GM18502 (cell line): Measurements from ENCODE around the gene FGD3.
"Not testable (repeated sequence)": the region's sequence is repeated elsewhere in the genome, so short reads cannot be mapped to it uniquely, and the experiment has no call there.

Source experiments
- ATAC-seq: cut with Tn5 transposase; IDR thresholded peaks from one replicate; pipeline ENCODE4 v1.9.1; 2021; ENCODE audit warnings: mild to moderate bottlenecking; ENCODE audit not compliant: unreplicated experiment, poor library complexity

FGD3 gene

DNA sequence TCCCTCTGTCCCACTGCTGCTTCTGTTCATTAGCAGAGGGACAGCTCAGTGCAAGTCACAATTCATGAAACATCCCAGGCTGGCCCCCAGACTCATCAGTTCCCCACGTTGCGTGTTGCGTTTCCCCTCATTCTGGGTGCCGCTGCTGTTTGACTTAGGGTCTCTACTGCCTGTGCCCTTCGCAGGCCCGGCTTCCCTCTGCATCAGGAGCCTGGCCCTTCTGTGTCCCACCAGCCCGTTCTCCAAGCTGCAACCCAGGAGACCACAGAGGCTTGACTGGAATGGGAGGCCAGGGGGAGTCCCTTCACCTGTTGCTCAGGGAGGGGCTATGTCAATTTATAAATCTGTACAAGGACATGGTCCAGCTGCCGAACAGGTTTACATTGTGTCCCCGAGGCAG is 57.2 kb downstream of the FGD3 start:
- no peak for ATAC-seq

DNA sequence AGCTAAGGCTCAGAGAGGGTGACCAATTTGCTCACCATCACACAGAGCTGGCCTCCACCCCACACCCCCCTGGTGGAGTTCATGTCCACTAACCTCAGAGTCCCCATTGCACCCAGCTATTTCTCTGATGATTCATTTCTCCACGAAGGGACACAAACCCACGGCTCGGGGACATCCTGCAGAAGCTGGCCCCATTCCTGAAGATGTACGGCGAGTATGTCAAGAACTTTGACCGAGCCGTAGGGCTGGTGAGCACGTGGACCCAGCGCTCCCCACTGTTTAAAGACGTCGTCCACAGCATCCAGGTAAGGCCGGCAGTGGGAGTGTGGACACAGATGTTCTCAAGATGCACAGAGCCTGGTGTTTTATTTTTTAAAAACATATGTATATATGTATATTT is 58.6 kb downstream of the FGD3 start:
- no peak for ATAC-seq

DNA sequence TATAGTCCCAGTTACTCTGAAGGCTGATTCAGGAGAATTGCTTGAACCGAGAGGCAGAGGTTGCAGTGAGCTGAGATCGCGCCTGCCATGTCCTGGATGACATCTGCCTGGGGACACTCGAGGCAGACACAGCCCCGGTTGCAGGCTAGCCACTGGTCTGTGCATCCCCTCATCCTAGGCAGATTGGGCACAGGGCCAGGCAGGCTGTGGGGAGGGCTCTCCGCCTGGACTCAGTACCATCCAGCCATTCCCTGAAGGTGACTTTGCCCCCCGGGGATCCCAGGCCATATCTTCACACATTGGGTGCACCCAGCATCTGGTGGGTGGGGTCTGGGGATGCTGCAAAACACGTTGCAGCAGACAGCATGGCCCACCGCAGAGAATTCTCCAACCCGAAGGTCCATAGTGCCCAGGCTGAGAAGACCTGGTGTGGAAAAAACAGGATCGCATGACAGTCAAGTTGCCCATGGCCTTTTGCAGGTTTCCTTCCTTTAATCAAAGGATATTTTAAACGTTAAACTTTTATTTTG is 60.3 kb downstream of the FGD3 start:
- no peak for ATAC-seq

DNA sequence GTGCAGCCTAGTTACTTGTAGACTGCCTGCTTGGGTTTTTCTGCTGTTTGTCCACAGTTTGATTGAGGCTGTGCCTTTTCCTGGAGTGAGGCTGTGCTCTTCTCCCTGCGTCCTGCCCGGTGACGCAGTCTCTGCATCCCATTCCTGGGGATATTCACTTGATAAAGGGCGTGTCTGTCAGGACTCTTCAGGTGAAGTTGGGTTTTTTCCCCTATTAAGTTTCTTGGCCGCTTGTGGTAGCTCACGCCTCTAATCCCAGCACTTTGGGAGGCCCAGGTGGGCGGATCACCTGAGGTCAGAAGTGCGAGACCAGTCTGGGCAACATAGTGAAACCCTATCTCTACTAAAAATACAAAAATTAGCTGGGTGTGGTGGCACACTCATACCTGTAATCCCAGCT is 61.1 kb downstream of the FGD3 start:
- ATAC-seq, result no peak

DNA sequence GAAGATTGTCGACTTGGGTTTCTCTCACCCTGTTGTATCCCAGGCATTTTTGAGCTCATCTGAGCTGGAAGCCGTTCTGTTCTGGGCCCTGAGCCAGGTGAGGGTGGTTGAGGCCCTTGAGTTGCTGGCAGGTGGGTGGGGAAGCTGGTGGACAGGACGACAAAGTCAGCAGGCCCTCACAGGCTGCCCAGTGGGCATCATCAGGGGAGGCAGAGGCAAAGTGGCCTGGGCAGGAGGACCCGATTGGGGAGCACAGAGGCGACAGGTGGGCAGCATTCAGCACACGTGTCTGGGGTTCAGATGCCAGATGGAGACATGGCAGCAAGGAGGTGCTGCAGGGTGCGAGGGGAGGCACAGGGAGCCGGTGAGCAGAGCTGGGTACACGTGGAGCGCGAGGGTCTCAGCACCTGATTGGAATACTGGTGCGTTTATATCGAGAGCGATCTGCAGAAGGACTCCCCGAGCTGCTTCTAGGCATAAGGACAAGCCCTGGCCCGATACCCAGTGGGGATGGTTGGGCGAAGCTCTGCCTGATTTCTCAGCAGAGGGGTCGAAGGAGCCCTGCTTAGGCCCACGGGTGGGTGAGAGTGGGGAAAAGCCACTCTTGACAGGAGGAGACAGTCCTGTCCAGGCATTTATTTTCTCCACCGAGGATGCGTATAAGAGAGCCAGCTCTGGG is 62.2 kb downstream of the FGD3 start:
- ATAC-seq, result no peak

DNA sequence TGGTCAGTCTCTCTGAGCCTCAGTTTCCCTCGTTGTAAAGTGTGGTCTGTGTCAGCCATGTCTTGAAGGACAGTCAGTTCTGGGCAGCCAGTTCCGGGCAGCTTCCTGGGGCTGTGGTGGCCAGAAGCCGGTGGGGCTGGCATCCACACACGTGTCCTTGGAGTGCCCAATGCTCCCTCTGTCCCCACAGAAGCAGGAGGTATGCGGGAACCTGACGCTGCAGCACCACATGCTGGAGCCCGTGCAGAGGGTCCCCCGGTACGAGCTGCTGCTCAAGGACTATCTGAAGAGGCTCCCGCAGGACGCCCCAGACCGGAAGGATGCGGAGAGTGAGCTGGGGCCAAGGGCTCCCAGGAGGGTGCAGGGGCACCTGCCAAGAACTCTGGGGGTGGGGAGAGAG is 62.7 kb downstream of the FGD3 start:
- ATAC-seq, result no peak

DNA sequence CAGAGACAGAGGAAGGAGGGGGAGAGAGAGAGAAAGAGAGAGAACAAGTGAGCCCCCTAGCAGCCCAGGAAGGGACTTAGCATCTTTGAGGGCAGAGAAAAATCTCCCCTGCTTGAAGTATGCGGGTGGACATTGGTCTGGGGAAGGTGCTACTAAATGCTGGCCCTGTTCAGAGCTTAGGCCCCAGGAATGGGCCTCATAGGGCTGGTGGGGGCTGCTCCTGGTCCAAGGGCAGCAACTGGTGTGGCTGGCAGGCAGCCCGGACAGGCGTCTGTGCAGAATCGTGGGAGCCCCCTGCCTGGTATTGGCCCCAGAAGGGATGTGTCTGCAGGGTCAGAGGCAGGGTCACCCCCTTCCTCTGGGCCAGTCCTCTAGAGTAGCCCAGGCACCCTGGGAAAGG is 63.4 kb downstream of the FGD3 start:
- ATAC-seq, result no peak

DNA sequence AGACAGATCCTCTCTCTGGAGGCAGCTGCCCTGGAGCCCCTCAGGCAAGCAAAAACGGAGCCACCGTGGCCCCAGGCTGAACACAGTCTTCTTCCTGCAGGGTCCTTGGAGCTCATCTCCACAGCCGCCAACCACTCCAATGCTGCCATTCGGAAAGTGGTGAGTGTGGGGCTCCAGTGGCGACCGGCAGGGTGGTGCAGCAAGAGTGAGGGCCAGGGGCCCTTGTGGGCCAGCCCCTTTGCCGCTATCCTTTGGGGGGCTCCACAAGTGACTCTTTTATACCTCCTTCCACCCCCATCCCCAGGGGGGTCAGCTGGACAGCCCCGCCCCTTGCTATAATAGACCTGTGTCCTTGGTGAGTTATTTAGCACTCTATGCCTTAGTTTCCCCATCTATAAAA is 63.8 kb downstream of the FGD3 start:
- no peak for ATAC-seq

DNA sequence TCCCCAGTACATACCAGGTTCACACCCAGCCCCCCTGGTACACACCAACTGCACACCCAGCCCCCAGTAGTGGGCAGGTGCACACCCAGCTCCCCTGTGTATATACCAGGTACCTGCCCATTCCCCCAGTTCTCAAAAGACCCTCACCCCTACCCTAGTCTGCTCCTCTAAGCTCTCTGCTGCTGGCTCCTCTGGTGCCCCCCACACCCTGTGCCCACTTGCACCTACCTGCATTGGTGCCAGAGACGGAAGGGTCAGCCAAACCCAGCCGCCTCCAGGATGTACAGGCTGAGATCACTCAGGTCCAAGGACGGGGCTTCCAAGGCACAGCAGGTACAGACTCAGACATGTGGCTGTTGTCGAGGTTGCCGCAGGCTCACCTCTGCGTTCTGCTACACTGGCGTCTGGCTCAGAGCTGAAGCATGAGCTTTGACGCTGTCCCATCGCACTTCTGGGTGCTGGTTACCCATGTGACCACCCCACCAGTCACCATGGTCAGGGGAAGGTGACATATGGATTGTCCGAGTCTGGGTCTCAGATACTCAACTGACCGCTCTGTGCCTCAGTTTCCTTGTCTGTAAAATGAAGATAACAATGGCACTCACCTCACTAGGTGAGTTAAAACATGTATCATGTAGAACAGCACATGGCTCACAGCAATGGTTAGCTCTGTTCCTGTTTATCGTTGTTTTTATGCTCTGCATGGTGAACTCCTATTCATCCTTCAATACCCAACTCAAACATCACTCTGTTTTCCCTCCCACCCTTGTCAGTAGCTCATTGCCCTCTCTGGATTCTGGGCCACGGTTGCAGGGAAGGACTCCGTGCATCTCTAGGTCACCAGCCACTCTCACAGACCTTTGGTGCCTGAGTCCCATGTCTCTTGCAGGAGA is 65.9 kb downstream of the FGD3 start:
- ATAC-seq, result no peak

DNA sequence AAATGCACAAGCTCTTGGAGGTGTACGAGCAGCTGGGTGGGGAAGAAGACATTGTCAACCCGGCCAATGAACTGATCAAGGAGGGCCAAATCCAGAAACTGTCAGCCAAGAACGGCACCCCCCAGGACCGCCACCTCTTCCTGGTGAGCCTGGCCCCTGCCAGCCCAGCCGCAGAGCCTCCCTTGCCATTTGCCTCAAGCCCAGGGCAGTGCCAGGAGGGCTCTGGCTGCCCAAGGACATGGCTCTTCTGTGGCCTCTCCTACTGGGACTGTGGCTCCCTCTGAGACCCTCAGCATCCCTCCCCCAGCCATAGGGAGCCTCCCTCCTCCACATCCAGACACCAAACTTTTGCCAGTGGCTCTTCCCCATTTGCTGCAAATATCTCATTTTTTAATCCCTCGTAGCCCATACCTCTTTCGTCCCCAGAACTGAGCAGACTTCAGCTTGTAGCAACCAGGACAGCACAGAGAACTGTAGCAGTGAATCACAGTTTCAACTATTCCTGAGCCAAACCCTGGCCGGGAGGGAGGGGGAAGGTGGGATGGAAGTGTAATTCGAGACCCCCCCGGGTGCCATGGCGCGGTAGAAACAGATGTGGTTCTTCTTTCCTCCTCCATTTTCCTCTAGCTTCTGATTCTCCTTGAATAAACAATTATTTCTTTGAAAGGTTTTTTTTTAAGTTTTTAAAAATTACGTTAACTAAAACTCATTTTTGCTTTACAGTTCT is 66.7 kb downstream of the FGD3 start:
- ATAC-seq, result no peak

DNA sequence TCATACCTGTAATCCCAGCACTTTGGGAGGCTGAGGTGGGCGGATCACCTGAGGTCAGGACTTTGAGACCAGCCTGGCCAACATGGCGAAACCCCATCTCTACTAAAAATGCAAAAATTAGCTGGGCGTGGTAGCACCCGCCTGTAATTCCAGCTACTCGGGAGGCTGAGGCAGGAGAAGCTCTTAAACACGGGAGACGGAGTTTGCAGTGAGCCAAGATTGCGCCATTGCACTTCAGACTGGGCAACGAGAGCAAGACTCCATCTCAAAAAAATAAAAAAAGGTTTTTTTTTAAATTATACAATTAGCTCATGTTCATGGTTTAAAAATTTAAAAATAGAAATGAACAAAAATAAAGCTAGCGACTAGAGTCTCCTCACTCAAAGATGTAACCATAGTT is 67.9 kb downstream of the FGD3 start:
- not testable (repeated sequence) for ATAC-seq

DNA sequence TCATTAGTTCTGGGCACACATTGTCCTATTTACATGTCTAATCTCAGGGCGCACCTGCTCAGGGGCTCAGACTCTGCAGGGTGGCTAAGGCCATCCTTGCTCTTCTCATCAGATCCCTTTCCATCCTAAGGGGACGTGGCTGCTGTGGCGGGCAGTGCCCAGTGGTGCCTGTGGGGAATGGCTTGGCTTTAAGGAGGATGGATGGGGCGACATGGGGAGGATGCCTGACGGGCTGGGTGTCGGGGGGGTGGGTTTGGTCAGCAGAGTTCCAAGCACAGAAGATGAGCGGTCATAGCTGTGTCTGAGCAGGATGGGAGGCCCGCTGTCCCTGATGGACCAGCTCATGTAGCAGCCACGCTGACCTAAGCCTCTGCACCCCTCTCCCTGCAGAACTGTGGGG is 70.3 kb downstream of the FGD3 start:
- no peak for ATAC-seq

DNA sequence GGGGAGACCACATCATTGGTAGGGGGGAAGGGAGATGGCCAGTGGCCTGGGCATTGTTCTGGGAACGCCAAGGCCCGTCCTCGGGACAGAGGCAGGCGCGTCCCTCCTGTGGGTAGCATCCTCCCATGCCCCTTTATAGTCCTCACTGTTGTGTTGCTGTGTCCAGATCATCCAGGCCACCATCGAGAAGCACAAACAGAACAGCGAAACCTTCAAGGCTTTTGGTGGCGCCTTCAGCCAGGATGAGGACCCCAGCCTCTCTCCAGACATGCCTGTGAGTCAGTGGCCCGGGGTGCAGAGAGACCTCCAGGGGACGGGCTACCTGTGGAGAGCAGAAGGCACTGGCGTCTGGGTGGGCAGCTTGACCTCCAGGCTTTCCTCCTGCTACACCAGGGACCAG is 72.8 kb downstream of the FGD3 start:
- no peak for ATAC-seq

DNA sequence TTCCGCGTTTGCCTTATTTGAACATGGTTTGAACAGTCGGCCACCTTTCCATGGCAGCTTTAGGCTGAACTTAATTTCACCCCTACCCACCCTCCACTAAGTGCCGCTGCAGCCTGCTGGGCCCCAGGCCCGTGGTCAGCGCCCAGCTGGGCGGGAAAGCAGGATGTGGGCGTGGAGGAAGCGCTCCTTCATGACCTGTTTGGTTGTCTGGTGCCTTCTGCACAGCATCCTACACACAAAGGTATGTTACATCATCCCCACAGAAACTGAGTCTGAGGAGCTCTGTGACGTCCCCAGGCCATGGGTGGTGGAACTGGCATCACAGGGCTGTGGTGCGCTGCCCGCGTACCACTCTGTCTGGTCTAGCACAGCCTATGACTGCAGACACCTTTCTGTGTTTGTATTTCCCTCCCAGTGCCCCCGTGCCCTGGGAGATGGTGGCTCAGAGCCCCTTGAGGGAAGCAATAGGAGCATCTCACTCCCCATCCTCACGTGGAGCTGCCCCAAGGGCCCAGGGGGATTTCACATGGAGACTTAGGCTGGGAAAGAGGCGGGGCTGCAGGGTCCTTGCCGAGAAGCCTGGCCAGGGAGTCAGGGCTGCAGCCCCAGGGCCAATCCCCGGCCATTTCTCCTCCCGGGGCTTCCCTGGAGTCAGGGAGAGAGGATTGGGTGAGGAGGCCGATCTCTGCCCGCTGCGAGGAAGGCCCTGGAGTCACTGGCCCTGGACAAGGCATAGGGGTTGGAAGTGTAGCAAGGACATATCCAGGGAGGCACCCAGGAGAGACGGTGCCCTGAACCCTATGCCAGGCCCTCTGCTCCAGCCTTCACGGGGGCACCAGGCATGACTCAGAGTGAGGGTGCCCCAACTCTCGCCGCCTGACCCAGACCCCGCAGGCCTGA is 73.7 kb downstream of the FGD3 start:
- ATAC-seq, result no peak

DNA sequence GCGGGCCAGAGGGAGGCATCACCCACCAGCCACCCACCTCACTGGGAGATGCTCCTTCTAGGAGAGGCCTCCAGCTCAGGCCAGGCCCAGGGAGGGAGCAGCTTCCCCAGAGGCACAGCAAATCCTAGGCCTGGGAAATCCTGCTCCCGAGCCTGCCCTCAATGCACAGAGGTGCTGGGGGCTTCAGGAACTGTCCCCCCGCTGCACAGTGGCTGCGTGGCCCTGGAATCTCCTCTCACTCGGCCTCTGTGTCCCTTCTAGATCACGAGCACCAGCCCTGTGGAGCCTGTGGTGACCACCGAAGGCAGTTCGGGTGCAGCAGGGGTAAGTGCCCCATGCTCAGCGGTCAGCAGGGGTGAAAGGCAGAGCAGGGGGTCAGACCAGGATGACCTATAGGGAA is 74.7 kb downstream of the FGD3 start:
- no peak for ATAC-seq

DNA sequence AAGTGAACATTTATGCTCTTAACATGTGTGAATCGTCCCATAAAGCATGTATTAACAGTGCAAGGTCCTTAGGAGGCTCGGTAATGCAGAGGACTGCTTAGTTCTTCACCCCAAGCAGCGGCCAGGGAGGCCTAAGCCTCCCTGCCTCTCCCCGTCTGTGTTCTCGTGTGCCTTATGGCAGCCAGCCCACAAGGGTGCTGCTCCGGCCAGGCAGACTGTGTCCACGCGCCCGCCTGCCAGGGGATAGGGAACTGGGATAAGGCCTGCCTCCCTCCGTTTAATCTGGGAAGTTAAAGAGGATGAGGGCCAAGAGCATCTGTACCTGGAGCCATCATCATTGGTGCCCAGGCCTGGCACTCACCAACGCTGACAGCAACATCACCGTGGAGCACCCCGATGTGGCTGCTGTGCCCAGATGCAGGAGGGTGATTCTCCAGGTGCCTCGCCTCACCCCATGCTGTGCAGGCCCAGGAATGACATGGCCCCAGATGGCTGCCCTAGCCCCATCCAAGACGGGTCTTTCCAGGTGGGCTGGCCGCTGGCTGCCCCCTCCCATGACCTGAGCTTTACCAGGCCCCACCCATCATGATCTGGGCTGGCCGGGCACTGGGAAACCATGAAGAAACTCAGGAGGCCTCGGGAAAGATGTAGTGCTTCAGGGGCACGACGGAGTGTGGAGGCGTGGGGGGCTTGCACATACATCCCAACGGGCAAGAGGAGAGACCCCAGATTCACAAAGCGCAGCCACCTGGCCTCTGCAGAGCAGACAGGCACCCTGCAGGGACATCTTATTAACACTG is 75.6 kb downstream of the FGD3 start:
- ATAC-seq, result no peak

DNA sequence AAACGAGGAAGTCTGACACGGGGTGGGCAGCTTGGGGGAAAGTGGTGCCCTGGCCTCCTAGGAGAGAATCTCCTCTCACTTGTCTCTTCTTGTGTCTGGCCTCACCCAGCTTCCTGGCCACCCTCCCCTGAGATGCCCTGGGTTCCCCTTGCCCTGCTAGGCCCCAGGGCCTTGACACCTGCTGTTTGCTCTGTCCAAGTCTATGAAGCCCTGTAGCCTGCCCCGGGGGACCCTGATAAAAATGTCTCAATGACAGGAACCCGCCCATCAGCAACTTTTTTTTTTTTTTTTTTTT is 76.1 kb downstream of the FGD3 start:
- ATAC-seq, result no peak

DNA sequence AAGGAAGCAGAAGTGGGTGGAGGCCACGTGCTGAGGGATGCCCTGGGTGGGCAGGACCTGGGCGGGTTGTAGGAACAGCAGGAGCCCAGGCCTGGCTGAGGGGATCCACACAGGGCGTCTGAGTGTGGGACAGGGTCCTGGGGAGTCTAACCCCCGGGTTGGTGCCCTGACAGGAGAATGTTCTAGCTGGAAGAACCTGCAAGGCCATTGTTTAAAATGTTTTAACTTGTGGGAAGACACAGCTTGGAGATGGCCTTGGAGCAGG is 77.3 kb downstream of the FGD3 start:
- no peak for ATAC-seq

DNA sequence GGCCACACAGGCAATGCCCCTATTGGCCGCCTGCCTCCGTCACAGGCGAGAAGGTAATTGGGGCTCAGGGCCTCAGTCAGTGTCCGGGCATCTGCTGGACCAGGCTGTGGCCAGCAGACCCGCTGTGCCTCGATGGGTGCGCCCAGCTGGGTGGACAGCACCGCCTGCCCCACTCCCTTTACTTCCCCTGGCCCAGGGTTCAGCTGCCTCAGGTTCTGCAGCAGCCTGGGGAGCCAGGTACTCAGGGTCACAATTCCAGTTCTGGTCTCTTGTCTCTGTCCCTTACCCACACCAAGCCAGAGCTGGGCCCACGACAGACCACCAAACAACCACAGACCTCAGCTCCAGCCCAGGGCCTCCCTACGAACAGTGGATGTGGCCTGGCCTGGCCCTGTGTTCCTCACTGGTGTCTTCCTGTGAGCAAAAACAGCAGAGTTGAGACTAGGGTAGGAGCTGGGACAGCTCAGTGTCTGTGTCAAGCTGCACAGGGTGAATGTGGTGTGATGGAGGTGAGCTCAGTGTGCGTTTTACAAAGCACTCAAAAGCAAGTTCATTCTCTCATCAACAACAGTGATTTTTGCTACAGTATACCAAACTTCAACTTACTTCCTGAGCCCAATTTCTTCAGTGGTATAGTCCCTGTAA is 77.8 kb downstream of the FGD3 start:
- ATAC-seq, result no peak
